DMS53 treated with DMSO at 0.1 percent for 48 hours (cell line): Measurements from ENCODE around the gene JPH2.

Experiments used
- DNase-seq: peaks from one replicate; lab custom pipeline; 2025; ENCODE audit not compliant: unreplicated experiment; lab: John Stamatoyannopoulos, UW

The JPH2 gene

DNA sequence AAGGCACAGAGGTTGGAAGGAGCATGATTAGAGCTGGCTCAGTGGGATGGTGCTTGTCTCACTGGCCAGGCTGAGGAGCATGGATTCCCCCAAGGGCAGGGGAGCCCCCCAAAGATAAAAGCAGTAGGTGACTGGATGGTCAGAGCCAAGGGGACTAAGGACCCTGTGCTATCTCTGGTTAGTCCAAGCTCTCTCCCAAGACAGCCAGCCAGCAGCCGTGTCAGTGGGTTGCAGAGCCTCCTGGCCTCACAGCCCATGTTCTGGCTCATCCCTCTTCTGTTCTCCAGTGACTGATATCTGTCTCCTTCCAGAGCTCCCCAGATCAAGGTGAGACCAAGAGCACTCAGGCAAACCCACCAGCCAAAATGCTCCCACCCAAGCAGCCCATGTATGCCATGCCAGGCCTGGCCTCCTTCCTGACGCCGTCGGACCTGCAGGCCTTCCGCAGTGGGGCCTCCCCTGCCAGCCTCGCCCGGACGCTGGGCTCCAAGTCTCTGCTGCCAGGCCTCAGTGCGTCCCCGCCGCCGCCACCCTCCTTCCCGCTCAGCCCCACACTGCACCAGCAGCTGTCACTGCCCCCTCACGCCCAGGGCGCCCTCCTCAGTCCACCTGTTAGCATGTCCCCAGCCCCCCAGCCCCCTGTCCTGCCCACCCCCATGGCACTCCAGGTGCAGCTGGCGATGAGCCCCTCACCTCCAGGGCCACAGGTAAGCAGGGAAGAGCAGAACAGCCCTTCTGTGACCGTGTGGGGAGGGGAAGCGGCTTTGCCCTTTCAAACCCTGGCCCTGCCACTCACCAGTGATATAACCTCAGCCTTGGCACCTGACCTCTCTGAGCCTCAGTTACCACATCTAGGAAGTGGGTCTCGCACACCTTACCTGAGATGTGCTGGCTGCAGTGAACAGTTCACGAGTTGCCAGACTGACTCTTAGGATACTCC is 121.3 kb downstream of the JPH2 start:
- no peak for DNase-seq

GRCh38 chr20:44064501-44065400 is 122.2 kb downstream of the JPH2 start:
- DNase-seq, result no peak
